ENCODE data around the gene MAG.

The MAG gene

GRCh38 chr19:35291916-35292315 is at the start of gene MAG:
Gene MAG, plus strand, starts transcription at chr19:35292161. Its CDS starts 3,248 bp downstream, at chr19:35295409.
- DNase-seq = no peak

- no peak for DNase-seq
Measured at GRCh38 chr19:35246466-35247092, 45.4 kb upstream of the MAG start.

- DNase-seq = no peak
Measured at GRCh38 chr19:35247526-35248309, 44.2 kb upstream of the MAG start.

- DNase-seq = no peak
Measured at GRCh38 chr19:35248310-35249145, 43.4 kb upstream of the MAG start, which contains the start of gene LSR. Gene LSR, plus strand, starts transcription at chr19:35249002. Its CDS starts 21 bp downstream, at chr19:35249023.

- DNase-seq = no peak
Measured at GRCh38 chr19:35249146-35249847, 42.7 kb upstream of the MAG start.

- DNase-seq = no peak
Measured at GRCh38 chr19:35249848-35250711, 41.9 kb upstream of the MAG start.

- no peak for DNase-seq
Measured at GRCh38 chr19:35251456-35251855, 40.5 kb upstream of the MAG start.

- no peak for DNase-seq
Measured at GRCh38 chr19:35253316-35254286, 38.4 kb upstream of the MAG start.

- no peak for DNase-seq
Measured at GRCh38 chr19:35254341-35255297, 37.3 kb upstream of the MAG start.

- no peak for DNase-seq
Measured at GRCh38 chr19:35256566-35256965, 35.4 kb upstream of the MAG start.

GRCh38 chr19:35257113-35257461 is 34.9 kb upstream of the MAG start:
- DNase-seq = no peak

GRCh38 chr19:35260694-35261304 is 31.2 kb upstream of the MAG start:
- no peak for DNase-seq

GRCh38 chr19:35261356-35262100 is 30.4 kb upstream of the MAG start:
- no peak for DNase-seq

GRCh38 chr19:35262101-35262761 is 29.7 kb upstream of the MAG start:
- DNase-seq = no peak

GRCh38 chr19:35264268-35265125 is 27.5 kb upstream of the MAG start:
- DNase-seq = no peak

GRCh38 chr19:35265126-35265899 is 26.6 kb upstream of the MAG start:
- DNase-seq = no peak

Measured in KG1 (cell line).